HCEC 1CT (cell line): Measurements from ENCODE around the gene FGF1.

Experiments used
- DNase-seq: peaks from one replicate; pipeline ENCODE4 v3.0.0-alpha.2; 2017

FGF1 gene

GRCh38 chr5:142569905-142570304, 116.0 kb downstream of the FGF1 start:
- no peak for DNase-seq

- DNase-seq, result no peak
Observed at GRCh38 chr5:142568996-142569335, 116.9 kb downstream of the FGF1 start.

- DNase-seq, result no peak
Observed at GRCh38 chr5:142568283-142568995, 117.5 kb downstream of the FGF1 start.

- no peak for DNase-seq
Observed at GRCh38 chr5:142561486-142562097, 124.3 kb downstream of the FGF1 start.

GRCh38 chr5:142561029-142561428, 124.9 kb downstream of the FGF1 start:
- no peak for DNase-seq

- no peak for DNase-seq
Observed at GRCh38 chr5:142552107-142552506, 133.8 kb downstream of the FGF1 start.

GRCh38 chr5:142551338-142552067, 134.4 kb downstream of the FGF1 start:
- peak; percentile 51 for DNase-seq

- DNase-seq, result no peak
Observed at GRCh38 chr5:142550471-142550870, 135.4 kb downstream of the FGF1 start.

- DNase-seq, result no peak
Observed at GRCh38 chr5:142549834-142550233, 136.1 kb downstream of the FGF1 start.

- DNase-seq, result peak; percentile 95
Observed at GRCh38 chr5:142548739-142549275, 137.1 kb downstream of the FGF1 start.

GRCh38 chr5:142547445-142548380, 138.2 kb downstream of the FGF1 start:
- DNase-seq, result no peak

- peak; percentile 65 for DNase-seq
Observed at GRCh38 chr5:142545650-142546322, 140.1 kb downstream of the FGF1 start.

GRCh38 chr5:142544946-142545649, 140.8 kb downstream of the FGF1 start:
- DNase-seq, result peak; percentile 40

- DNase-seq, result peak; percentile 53
Observed at GRCh38 chr5:142544071-142544753, 141.7 kb downstream of the FGF1 start.

- peak; percentile 66 for DNase-seq
Observed at GRCh38 chr5:142542906-142543305, 143.0 kb downstream of the FGF1 start.
